Neural cell (in vitro differentiated cells): ENCODE data around the gene RIC3. TPM values are rescaled to one million over a fixed set of nuclear protein-coding genes. Genes with fewer than 3 reads are reported as not detected.

Source experiments
- H2AFZ ChIP-seq: fragments of 200-600, 300-800 bp; sonication (generic), shearing (Covaris generic); 2 replicates; pipeline ENCODE4 v1.6.0; 2014; ENCODE audit warnings: low read depth, mild to moderate bottlenecking, antibody characterized with exemption, low read length, moderate library complexity
- H3F3A ChIP-seq: fragments of 200-600 bp; shearing (Covaris generic); 2 replicates; pipeline ENCODE4 v1.6.1; 2016; ENCODE audit warnings: mild to moderate bottlenecking, moderate library complexity, mixed read lengths, antibody characterized with exemption, low read length; ENCODE audit not compliant: insufficient read depth, poor library complexity, severe bottlenecking
- H3K27ac ChIP-seq: fragments of 200-600, 300-800 bp; sonication (generic), shearing (Covaris generic); 2 replicates; pipeline ENCODE4 v1.5.1; 2014; ENCODE audit warnings: mild to moderate bottlenecking, low read length, moderate library complexity
- H3K27me3 ChIP-seq: fragments of 300-800, 200-600 bp; sonication (generic), shearing (Covaris generic); 2 replicates; pipeline ENCODE4 v1.6.0; 2014; ENCODE audit warnings: mild to moderate bottlenecking, low read depth, low read length, moderate library complexity; ENCODE audit not compliant: insufficient read depth
- H3K36me3 ChIP-seq: fragments of 300-800, 200-600 bp; sonication (generic), shearing (Covaris generic); 2 replicates; pipeline ENCODE4 v1.5.1; 2014; ENCODE audit warnings: mild to moderate bottlenecking, antibody characterized with exemption, low read length, moderate library complexity; ENCODE audit not compliant: insufficient read depth
- H3K4me2 ChIP-seq: fragments of 300-800, 200-600 bp; sonication (generic), shearing (Covaris generic); 2 replicates; pipeline ENCODE4 v1.6.0; 2014; ENCODE audit warnings: mild to moderate bottlenecking, low read length
- H3K4me3 ChIP-seq: fragments of 300-800, 200-600 bp; sonication (generic), shearing (Covaris generic); 2 replicates; pipeline ENCODE4 v1.5.1; 2014; ENCODE audit warnings: mild to moderate bottlenecking, low read length, moderate library complexity
- H3K79me2 ChIP-seq: fragments of 200-600 bp; shearing (Covaris generic); replicated peaks from 2 replicates; pipeline ENCODE4 v1.6.0; 2014; ENCODE audit warnings: mild to moderate bottlenecking, low read length, moderate library complexity; ENCODE audit not compliant: insufficient read depth
- H3K9ac ChIP-seq: fragments of 300-800, 200-600 bp; sonication (generic), shearing (Covaris generic); 2 replicates; pipeline ENCODE4 v1.6.1; 2016; ENCODE audit warnings: mild to moderate bottlenecking, low read length, mixed read lengths
- H3K9me2 ChIP-seq: fragments of 200-600 bp; shearing (Covaris generic); 2 replicates; pipeline ENCODE4 v1.6.1; 2016; ENCODE audit warnings: mild to moderate bottlenecking, low read length, mixed read lengths; ENCODE audit not compliant: insufficient read depth
- H3K9me3 ChIP-seq: fragments of 200-600, 300-800 bp; sonication (generic), shearing (Covaris generic); 2 replicates; pipeline ENCODE4 v1.6.1; 2016; ENCODE audit warnings: mild to moderate bottlenecking, mixed run types, low read length, moderate library complexity, mixed read lengths
- H4K20me1 ChIP-seq: fragments of 200-600 bp; shearing (Covaris generic); 2 replicates; pipeline ENCODE4 v1.6.1; 2016; ENCODE audit warnings: mild to moderate bottlenecking, mixed run types; ENCODE audit not compliant: insufficient read depth
- CTCF ChIP-seq: fragments of 450-650 bp; IDR thresholded peaks from 2 replicates; pipeline ENCODE4 v1.5.1; 2014; ENCODE audit warnings: antibody characterized with exemption, mild to moderate bottlenecking, moderate library complexity; ENCODE audit not compliant: poor library complexity, severe bottlenecking
- EP300 ChIP-seq: fragments of 450-650 bp; conservative IDR thresholded peaks from 2 replicates; pipeline ENCODE4 v1.6.1; 2014; ENCODE audit warnings: antibody characterized with exemption, mild to moderate bottlenecking, moderate library complexity; ENCODE audit not compliant: poor library complexity, severe bottlenecking
- EZH2 ChIP-seq: fragments of 200-600, 300-800 bp; shearing (Covaris generic), sonication (generic); IDR thresholded peaks from 2 replicates; pipeline ENCODE4 v1.6.1; 2014; ENCODE audit warnings: antibody characterized with exemption, low read length, borderline replicate concordance, mild to moderate bottlenecking; ENCODE audit not compliant: insufficient read depth, poor library complexity, severe bottlenecking
- MXI1 ChIP-seq: fragments of 450-650 bp; conservative IDR thresholded peaks from 2 replicates; pipeline ENCODE4 v1.6.1; 2014; ENCODE audit warnings: antibody characterized with exemption, mild to moderate bottlenecking; ENCODE audit not compliant: poor library complexity, severe bottlenecking
- POLR2AphosphoS5 ChIP-seq: IDR thresholded peaks from 2 replicates; pipeline ENCODE4 v1.6.1; 2012
- RAD21 ChIP-seq: fragments of 450-650 bp; conservative IDR thresholded peaks from 2 replicates; pipeline ENCODE4 v1.6.1; 2014; ENCODE audit warnings: antibody characterized with exemption, mild to moderate bottlenecking, moderate library complexity
- REST ChIP-seq: IDR thresholded peaks from 2 replicates; pipeline ENCODE4 v1.6.1; 2012; ENCODE audit warnings: borderline replicate concordance
- SMC3 ChIP-seq: fragments of 450-650 bp; conservative IDR thresholded peaks from 2 replicates; pipeline ENCODE4 v1.6.1; 2014; ENCODE audit warnings: antibody characterized with exemption, mild to moderate bottlenecking, moderate library complexity; ENCODE audit not compliant: poor library complexity
- TAF1 ChIP-seq: IDR thresholded peaks from 2 replicates; pipeline ENCODE4 v1.6.1; 2012; ENCODE audit warnings: low read depth
- polyA plus RNA-seq: library from polyadenylated mRNA; depleted of rRNA; stranded (reverse); fragments of >200 nt; gene quantifications from 2 replicates; pipeline ENCODE4 v1.2.3, GENCODE V29; 2014

The RIC3 gene
- polyA plus RNA-seq, 1 donor from 2014 or later, result 94.5 TPM

DNA sequence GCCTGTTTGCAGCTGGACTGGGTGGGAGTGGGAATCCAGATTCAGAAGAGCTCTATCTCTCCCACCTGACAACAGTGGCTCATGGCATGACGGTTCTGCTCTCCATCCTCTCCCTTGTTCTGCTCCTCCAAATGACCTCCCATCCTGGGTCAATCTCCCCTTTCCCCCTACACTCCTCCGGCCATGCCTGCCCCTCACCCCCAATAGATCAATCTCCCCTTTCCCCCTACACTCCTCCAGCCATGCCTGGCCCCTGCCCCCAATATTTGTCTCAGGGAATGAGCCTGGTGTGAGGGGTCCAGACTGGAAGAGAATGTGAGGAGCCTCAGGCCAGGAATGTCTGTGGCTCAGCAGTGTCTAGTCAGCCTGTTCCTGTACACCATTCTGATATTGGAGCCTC is 30.9 kb upstream of the RIC3 start:
- H3K9ac ChIP-seq, result no peak overlapping the region
- no peaks in the 10 kb centered on the region for H3K9me2 ChIP-seq
- no peaks in the 10 kb centered on the region for H3K27me3 ChIP-seq
- no peak overlapping the region for H3K4me2 ChIP-seq
- H3K36me3 ChIP-seq, result no peaks in the 10 kb centered on the region
- no peak overlapping the region for H3K27ac ChIP-seq
- no peaks in the 10 kb centered on the region for H3K79me2 ChIP-seq
- H3K4me3 ChIP-seq, result no peak overlapping the region
- no peaks in the 10 kb centered on the region for H4K20me1 ChIP-seq
- TF ChIP-seq RAD21 (no peak), MXI1 (no peak)
- H3K9me3 ChIP-seq, result no peaks in the 10 kb centered on the region
- no peaks in the 10 kb centered on the region for H3F3A ChIP-seq
- H2AFZ ChIP-seq, result no peak overlapping the region

- Histone ChIP-seq H3K9me3 (no peaks in the 10 kb centered on the region), H3K27me3 (no peaks in the 10 kb centered on the region), H3K36me3 (no peaks in the 10 kb centered on the region), H3K4me2 (no peak overlapping the region), H4K20me1 (no peaks in the 10 kb centered on the region), H2AFZ (no peak overlapping the region), H3K9ac (no peak overlapping the region), H3K9me2 (no peaks in the 10 kb centered on the region), H3K4me3 (no peak overlapping the region), H3F3A (no peaks in the 10 kb centered on the region), H3K79me2 (no peaks in the 10 kb centered on the region), H3K27ac (no peak overlapping the region)
- no peak for TF ChIP-seq MXI1
- no peak for TF ChIP-seq SMC3
- TF ChIP-seq TAF1, result no peak
- no peak for TF ChIP-seq EP300
- TF ChIP-seq EZH2, result no peak
- no peak for TF ChIP-seq CTCF
- no peak for TF ChIP-seq POLR2AphosphoS5
- no peak for TF ChIP-seq REST
- TF ChIP-seq RAD21, result no peak
Observed at GRCh38 chr11:8196749-8197148, 27.9 kb upstream of the RIC3 start.

DNA sequence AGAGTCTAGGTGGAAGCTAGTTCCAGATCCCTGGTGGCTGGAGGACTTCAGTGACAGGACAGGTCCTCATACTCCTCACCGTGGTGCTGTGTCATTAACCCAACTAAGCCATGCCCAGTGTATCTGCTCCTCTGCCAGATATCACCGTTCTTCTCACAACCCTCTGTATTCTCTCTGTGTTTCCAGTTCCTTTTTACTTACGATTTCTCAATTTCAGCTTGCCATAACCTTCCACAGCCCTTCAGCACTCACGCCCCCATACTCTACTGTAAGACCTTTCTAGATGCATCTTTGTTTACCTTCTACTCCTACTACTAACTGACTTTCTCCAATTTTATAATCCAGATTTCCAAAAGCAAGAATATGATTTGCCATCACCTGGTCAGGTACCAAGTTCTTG is 26.1 kb upstream of the RIC3 start:
- no peaks in the 10 kb centered on the region for H3K9me3 ChIP-seq
- H3K27me3 ChIP-seq, result no peaks in the 10 kb centered on the region
- H3K36me3 ChIP-seq, result no peaks in the 10 kb centered on the region
- H3K9ac ChIP-seq, result no peak overlapping the region
- no peaks in the 10 kb centered on the region for H3K79me2 ChIP-seq
- no peak overlapping the region for H2AFZ ChIP-seq
- no peaks in the 10 kb centered on the region for H3F3A ChIP-seq
- no peaks in the 10 kb centered on the region for H3K9me2 ChIP-seq
- H3K27ac ChIP-seq, result no peak overlapping the region
- H3K4me3 ChIP-seq, result no peak overlapping the region
- H4K20me1 ChIP-seq, result no peaks in the 10 kb centered on the region
- no peak for TF ChIP-seq EZH2
- no peak for TF ChIP-seq RAD21
- TF ChIP-seq EP300, result no peak
- no peak for TF ChIP-seq POLR2AphosphoS5
- TF ChIP-seq SMC3, result no peak
- no peak for TF ChIP-seq TAF1
- TF ChIP-seq MXI1, result no peak
- H3K4me2 ChIP-seq, result no peak overlapping the region
